Body of pancreas (tissue), 4 donors: ENCODE data around the gene NOL9. TPM values are rescaled to one million over a fixed set of nuclear protein-coding genes. Genes with fewer than 3 reads are reported as not detected.

Source experiments
- ATAC-seq: fragments of 150-250 bp; one replicate; pipeline ENCODE4 v1.9.1; 2016
- DNase-seq, 4 donors: peaks; one replicate each; pipeline ENCODE4 v3.0.0-alpha.2; 2019
- H3K27ac ChIP-seq, 4 donors: fragments of 200-600 bp; sonication (generic); 1 replicate in 3 of 4; 2 replicates in 1 of 4; pipeline versions ENCODE4 v1.5.1 to v1.6.1; 2016 to 2019; ENCODE audit warnings: mild to moderate bottlenecking in 1 of 4, mixed read lengths in 1 of 4, moderate library complexity in 1 of 4
- H3K27me3 ChIP-seq, 2 donors: fragments of 200-600 bp; sonication (generic); one replicate each; pipeline ENCODE4 v1.6.0; 2016; ENCODE audit warnings: mild to moderate bottlenecking in 1 of 2
- H3K36me3 ChIP-seq, 2 donors: fragments of 200-600 bp; sonication (generic); replicated peaks in 1 of 2; 2 replicates each; pipeline ENCODE4 v1.5.1; 2016; ENCODE audit warnings: low read depth in 2 of 2; ENCODE audit not compliant: insufficient read depth in 1 of 2
- H3K4me1 ChIP-seq: fragments of 200-600 bp; sonication (generic); one replicate; pipeline ENCODE4 v1.6.0; 2016
- H3K4me3 ChIP-seq, 2 donors: fragments of 200-600 bp; sonication (generic); 1 replicate in 1 of 2; 2 replicates in 1 of 2; pipeline ENCODE4 v1.5.1; 2016 to 2019
- H3K9me3 ChIP-seq, 3 donors: fragments of 200-600 bp; sonication (generic); 1 replicate in 2 of 3; 2 replicates in 1 of 3; pipeline ENCODE4 v1.5.1; 2016
- POLR2A ChIP-seq, 3 donors: fragments of 450-650 bp; IDR thresholded peaks; one replicate each; pipeline ENCODE4 v1.6.1; 2016; ENCODE audit warnings: antibody characterized with exemption in 3 of 3, mild to moderate bottlenecking in 2 of 3
- WGBS, 2 donors: methylation state at CpG; one replicate each; pipeline ENCODE4 v1.1.5; 2017; 5-methylcytosine and 5-hydroxymethylcytosine counted together
- intact Hi-C: fragments of 100-400 bp; cut with DNase I; formaldehyde crosslinking; loops from one replicate; pipeline ENCODE4 v1.15.1; 2023
- total RNA-seq, 2 donors: library from RNA; depleted of rRNA; stranded (reverse); fragments of >200 nt; gene quantifications; one replicate each; pipeline ENCODE4 v1.1.0, GENCODE V29; 2016
- TF ChIP-seq, protein P1 (sequence below), 7 experiments: fragments of 450-650 bp in 4 of 7; fragments of 200-600 bp in 3 of 7; sonication (generic) in 3 of 7; IDR thresholded peaks; one replicate each; pipeline ENCODE4 v1.5.1; 2016 to 2019; ENCODE audit warnings: antibody characterized with exemption in 7 of 7

NOL9 gene
- total RNA-seq, 2 donors from 2014 or later = 13.7 to 27.4 TPM

- no peaks in the 10 kb centered on the region for H3K9me3 ChIP-seq
- ATAC-seq (peak; percentile 97), DNase-seq (peak; percentile 99 to 100 (median 100))
- peak; percentile 70 to 95 (median 90) for TF ChIP-seq POLR2A (IDR thresholded peaks at IDR 0.05)
- TF ChIP-seq, protein P1, sequence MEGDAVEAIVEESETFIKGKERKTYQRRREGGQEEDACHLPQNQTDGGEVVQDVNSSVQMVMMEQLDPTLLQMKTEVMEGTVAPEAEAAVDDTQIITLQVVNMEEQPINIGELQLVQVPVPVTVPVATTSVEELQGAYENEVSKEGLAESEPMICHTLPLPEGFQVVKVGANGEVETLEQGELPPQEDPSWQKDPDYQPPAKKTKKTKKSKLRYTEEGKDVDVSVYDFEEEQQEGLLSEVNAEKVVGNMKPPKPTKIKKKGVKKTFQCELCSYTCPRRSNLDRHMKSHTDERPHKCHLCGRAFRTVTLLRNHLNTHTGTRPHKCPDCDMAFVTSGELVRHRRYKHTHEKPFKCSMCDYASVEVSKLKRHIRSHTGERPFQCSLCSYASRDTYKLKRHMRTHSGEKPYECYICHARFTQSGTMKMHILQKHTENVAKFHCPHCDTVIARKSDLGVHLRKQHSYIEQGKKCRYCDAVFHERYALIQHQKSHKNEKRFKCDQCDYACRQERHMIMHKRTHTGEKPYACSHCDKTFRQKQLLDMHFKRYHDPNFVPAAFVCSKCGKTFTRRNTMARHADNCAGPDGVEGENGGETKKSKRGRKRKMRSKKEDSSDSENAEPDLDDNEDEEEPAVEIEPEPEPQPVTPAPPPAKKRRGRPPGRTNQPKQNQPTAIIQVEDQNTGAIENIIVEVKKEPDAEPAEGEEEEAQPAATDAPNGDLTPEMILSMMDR (IDR thresholded peaks at IDR 0.05) = no peak
- peak within 1 kb of the TSS; percentile 88 to 97 (median 94) for H3K27ac ChIP-seq
- no peaks in the 10 kb centered on the region for H3K27me3 ChIP-seq
- 0 to 16% methylated on average over 10 to 43 of the region's 58 CpGs for WGBS, 2 donors
- intact Hi-C loops = no loop called here
- H3K4me1 ChIP-seq = peaks cover 38% of the 10 kb centered on the region
- no peaks in the 10 kb centered on the region for H3K36me3 ChIP-seq
- H3K4me3 ChIP-seq = peak within 1 kb of the TSS; percentile 63 to 96
These were observed 25.2 kb upstream of the NOL9 start, which contains the start of gene ZBTB48 for GRCh38 chr1:6579374-6580118. Gene ZBTB48, plus strand, starts transcription at chr1:6579994. Its CDS starts 616 bp downstream, at chr1:6580610.

DNA sequence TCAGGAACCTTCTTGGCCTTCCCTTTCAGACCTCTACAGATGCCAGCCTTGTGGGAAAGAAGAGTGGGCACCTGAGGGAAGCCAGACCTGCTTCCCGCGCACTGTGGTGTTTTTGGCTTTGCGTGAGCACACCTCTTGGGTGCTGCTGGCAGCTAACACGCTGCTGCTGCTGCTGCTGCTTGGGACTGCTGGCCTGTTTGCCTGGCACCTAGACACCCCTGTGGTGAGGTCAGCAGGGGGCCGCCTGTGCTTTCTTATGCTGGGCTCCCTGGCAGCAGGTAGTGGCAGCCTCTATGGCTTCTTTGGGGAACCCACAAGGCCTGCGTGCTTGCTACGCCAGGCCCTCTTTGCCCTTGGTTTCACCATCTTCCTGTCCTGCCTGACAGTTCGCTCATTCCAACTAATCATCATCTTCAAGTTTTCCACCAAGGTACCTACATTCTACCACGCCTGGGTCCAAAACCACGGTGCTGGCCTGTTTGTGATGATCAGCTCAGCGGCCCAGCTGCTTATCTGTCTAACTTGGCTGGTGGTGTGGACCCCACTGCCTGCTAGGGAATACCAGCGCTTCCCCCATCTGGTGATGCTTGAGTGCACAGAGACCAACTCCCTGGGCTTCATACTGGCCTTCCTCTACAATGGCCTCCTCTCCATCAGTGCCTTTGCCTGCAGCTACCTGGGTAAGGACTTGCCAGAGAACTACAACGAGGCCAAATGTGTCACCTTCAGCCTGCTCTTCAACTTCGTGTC is 24.5 kb upstream of the NOL9 start:
- Histone ChIP-seq H3K9me3 (no peaks in the 10 kb centered on the region), H3K4me1 (peaks cover 38% of the 10 kb centered on the region), H3K27ac (peak overlapping the region in 3 of 4 donors; percentile 88 to 97 (median 93)), H3K36me3 (no peaks in the 10 kb centered on the region), H3K27me3 (no peaks in the 10 kb centered on the region), H3K4me3 (no peak overlapping the region)
- TF ChIP-seq, protein P1 (IDR thresholded peaks at IDR 0.05) = no peak
- no peak for TF ChIP-seq POLR2A (IDR thresholded peaks at IDR 0.05)
- 86 to 92% methylated on average over 12 to 14 of the region's 14 CpGs for WGBS, 2 donors
- intact Hi-C loops = no loop called here
- no peak for ATAC-seq
- no peak for DNase-seq

- DNase-seq (no peak), ATAC-seq (no peak)
- TF ChIP-seq, protein P1 (IDR thresholded peaks at IDR 0.05) = no peak
- TF ChIP-seq POLR2A (IDR thresholded peaks at IDR 0.05) = no peak
- WGBS, 2 donors = 77% methylated on average over 6 of the region's 6 CpGs
- H3K27me3 ChIP-seq = no peaks in the 10 kb centered on the region
- H3K36me3 ChIP-seq = no peaks in the 10 kb centered on the region
- no peak overlapping the region for H3K27ac ChIP-seq
- no peak overlapping the region for H3K4me3 ChIP-seq
- H3K4me1 ChIP-seq = peaks cover 33% of the 10 kb centered on the region
- intact Hi-C loops = no loop called here
- H3K9me3 ChIP-seq = no peaks in the 10 kb centered on the region
These were observed 23.7 kb upstream of the NOL9 start for GRCh38 chr1:6577831-6578525.

DNA sequence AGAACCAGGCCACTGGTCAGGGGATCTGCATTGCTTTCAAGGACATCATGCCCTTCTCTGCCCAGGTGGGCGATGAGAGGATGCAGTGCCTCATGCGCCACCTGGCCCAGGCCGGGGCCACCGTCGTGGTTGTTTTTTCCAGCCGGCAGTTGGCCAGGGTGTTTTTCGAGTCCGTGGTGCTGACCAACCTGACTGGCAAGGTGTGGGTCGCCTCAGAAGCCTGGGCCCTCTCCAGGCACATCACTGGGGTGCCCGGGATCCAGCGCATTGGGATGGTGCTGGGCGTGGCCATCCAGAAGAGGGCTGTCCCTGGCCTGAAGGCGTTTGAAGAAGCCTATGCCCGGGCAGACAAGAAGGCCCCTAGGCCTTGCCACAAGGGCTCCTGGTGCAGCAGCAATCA is 20.5 kb upstream of the NOL9 start:
- DNase-seq (no peak), ATAC-seq (no peak)
- intact Hi-C loops = no loop called here
- no peak for TF ChIP-seq POLR2A (IDR thresholded peaks at IDR 0.05)
- TF ChIP-seq, protein P1 (IDR thresholded peaks at IDR 0.05) = no peak
- no peaks in the 10 kb centered on the region for H3K9me3 ChIP-seq
- H3K36me3 ChIP-seq = no peaks in the 10 kb centered on the region
- no peak overlapping the region for H3K27ac ChIP-seq
- H3K27me3 ChIP-seq = peaks cover 0 to 3% of the 10 kb centered on the region in 2 donors
- H3K4me1 ChIP-seq = peaks cover 7% of the 10 kb centered on the region
- H3K4me3 ChIP-seq = no peak overlapping the region
- 60 to 79% methylated on average over 1 to 14 of the region's 14 CpGs for WGBS, 2 donors
